ENCODE results near the gene VIM.

DNA sequence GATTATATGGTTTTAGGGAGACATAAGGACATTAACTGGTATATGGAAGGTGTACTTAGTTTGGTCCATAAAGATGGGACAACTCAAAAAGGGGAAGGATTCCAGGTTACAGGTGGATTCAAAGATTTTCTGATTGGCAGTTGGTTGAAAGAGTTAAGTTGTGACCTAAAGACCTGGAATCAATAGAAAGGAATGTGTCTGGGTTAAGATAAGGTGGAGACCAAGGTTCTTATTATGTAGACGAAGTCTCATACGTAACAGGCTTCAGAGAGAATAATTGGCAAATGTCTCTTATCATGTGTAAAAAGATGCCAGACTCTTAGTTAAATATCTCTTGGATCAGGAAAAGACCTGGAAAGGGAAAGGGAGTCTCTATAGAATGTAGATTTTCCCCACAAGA, 25.5 kb upstream of the VIM start:
- no peak for TF ChIP-seq CHD1 (IDR thresholded peaks at IDR 0.05; ENCODE audit: low read depth, low read length)
- TF ChIP-seq, protein P1, sequence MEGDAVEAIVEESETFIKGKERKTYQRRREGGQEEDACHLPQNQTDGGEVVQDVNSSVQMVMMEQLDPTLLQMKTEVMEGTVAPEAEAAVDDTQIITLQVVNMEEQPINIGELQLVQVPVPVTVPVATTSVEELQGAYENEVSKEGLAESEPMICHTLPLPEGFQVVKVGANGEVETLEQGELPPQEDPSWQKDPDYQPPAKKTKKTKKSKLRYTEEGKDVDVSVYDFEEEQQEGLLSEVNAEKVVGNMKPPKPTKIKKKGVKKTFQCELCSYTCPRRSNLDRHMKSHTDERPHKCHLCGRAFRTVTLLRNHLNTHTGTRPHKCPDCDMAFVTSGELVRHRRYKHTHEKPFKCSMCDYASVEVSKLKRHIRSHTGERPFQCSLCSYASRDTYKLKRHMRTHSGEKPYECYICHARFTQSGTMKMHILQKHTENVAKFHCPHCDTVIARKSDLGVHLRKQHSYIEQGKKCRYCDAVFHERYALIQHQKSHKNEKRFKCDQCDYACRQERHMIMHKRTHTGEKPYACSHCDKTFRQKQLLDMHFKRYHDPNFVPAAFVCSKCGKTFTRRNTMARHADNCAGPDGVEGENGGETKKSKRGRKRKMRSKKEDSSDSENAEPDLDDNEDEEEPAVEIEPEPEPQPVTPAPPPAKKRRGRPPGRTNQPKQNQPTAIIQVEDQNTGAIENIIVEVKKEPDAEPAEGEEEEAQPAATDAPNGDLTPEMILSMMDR (conservative IDR thresholded peaks at IDR 0.05; ENCODE audit: low read depth, low read length): no peak
- TF ChIP-seq POLR2A (IDR thresholded peaks at IDR 0.05; ENCODE audit: low read depth, low read length): no peak
- TF ChIP-seq MAZ (IDR thresholded peaks at IDR 0.05; ENCODE audit: borderline replicate concordance, low read depth, low read length): no peak

Measured in IMR-90 (cell line).